ENCODE measurements around the gene CDKL4.
A peak's percentile ranks its signal among the peaks of the same experiment; 100 is the strongest.
"Not testable (repeated sequence)": the region's sequence is repeated elsewhere in the genome, so short reads cannot be mapped to it uniquely, and the experiment has no call there.

Gene CDKL4

DNA sequence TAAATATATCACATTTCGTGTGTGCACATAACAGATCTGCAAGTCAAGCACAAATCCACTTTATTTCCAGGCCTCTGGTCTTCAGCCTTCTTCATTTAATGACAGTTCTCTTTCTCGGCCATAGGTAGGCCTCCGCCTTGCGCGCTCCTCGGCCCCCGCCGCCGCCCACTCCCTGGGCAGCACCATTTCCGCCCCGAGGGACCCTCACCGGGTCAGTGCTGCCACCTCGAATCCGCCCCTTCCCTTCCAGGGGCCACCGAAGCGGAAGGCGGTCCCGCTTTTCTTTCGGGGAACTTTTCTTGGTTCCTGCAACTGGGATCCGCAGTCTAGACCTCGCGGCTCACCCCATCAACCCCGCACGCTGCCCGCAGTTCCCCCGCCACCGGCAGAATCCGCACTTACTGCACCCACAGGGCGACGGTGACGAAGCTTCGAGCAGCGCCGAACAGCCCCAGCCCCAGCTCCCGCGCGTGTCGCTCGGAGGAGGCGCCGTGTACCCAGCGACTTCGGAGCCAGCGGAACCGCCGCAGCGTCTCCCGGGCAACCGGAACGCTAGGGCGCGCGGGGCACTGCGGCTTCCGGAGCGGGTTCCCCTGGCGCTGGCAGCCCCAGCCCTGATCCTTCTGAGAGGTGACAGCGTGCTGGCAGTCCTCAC lies at the start of gene CDKL4:
CDKL4 (minus strand) TSS at position 502 of the 655 bp plus-strand sequence.
- DNase-seq (ENCODE audit: low read depth in 2 of 2), result peak in 1 of 2 donors; percentile 22

GRCh38 chr2:39290433-39290832 lies 46.7 kb upstream of the CDKL4 start:
- DNase-seq (ENCODE audit: low read depth in 2 of 2), result no peak

DNA sequence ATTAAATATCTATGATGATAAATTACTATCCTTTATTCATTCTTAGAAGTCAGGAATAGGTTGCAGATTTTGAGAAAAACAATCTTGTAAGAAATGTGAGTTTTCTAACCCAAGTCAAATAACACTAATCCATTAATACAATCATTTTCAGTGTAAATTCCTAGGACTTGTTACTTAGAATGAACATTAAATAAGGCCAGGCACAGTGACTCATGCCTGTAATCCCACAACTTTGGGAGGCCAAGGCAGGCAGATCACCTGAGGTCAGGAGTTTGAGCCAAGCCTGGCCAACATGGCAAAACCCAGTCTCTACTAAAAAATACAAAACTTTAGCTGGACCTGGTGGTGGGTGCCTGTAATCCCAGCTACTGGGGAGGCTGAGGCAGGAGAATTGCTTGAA lies 45.8 kb upstream of the CDKL4 start:
- DNase-seq (ENCODE audit: low read depth in 2 of 2), result no peak

DNA sequence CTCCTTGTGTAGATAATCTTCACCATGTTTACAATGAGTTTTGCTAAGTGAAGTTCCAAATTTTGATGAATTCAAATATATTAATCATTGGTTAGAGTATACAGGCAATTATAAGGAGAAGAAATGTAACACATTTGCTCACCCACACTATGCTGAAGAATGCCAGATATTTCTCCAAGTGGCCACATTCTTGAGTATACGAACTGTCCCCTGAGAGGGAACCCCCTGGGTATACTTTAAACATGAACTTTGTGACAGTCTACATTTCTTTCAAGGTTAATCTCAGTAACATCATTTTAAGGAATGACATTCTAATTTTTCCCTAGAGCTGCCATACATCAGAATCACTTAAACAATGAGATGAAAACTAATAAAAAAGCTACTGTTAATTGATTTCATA lies 39.8 kb upstream of the CDKL4 start:
- no peak for DNase-seq (ENCODE audit: low read depth in 2 of 2)

DNA sequence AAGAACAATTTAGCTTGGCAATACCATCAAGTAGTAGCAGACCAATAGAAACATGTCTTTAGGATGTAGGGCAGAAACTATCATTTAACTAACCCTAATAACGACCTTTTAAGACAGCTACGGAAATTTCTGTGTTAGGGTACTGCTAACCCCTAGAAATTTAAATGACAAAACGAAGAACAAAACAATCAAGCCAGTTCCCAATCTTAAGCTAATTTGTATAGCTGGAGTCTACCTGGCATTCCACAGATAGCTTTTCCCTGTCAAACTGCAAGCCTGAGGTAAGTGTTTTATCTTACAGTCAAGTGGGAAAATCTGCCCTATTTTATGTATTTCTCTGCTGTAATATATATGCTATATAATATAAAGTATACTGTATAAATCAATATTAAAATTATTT lies 37.6 kb upstream of the CDKL4 start:
- no peak for DNase-seq (ENCODE audit: low read depth in 2 of 2)

GRCh38 chr2:39275016-39275415 lies 31.2 kb upstream of the CDKL4 start:
- DNase-seq (ENCODE audit: low read depth in 2 of 2), result no peak

- no peak for DNase-seq (ENCODE audit: low read depth in 2 of 2)
Observed at GRCh38 chr2:39269941-39270340, 26.2 kb upstream of the CDKL4 start.

GRCh38 chr2:39266916-39267434 lies 23.2 kb upstream of the CDKL4 start:
- DNase-seq (ENCODE audit: low read depth in 2 of 2), result no peak

GRCh38 chr2:39266139-39266805 lies 22.5 kb upstream of the CDKL4 start:
- DNase-seq (ENCODE audit: low read depth in 2 of 2), result no peak

- no peak for DNase-seq (ENCODE audit: low read depth in 2 of 2)
Observed at GRCh38 chr2:39265315-39265714, 21.5 kb upstream of the CDKL4 start.

DNA sequence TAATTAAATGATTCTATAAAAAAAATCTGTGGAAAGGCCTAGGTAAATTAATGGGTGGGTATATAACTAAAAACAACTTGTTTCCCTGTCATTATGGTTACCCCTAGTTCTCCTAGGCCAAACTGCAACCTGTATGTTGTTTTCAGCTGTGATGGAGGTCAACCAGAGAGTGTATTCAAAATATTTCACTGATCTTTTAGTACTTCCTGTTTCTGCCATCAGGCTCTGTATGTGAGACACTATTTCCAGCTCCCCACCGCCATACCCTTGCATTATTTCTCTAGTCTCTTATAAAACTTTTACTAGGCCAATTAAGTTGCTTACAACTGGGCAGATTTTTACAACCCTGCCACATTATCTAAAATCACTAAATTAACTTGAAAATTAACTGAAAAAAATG lies 21.0 kb upstream of the CDKL4 start:
- no peak for DNase-seq (ENCODE audit: low read depth in 2 of 2)

GRCh38 chr2:39260087-39260486 lies 16.3 kb upstream of the CDKL4 start:
- no peak for DNase-seq (ENCODE audit: low read depth in 2 of 2)

GRCh38 chr2:39256040-39256439 lies 12.3 kb upstream of the CDKL4 start:
- no peak for DNase-seq (ENCODE audit: low read depth in 2 of 2)

DNA sequence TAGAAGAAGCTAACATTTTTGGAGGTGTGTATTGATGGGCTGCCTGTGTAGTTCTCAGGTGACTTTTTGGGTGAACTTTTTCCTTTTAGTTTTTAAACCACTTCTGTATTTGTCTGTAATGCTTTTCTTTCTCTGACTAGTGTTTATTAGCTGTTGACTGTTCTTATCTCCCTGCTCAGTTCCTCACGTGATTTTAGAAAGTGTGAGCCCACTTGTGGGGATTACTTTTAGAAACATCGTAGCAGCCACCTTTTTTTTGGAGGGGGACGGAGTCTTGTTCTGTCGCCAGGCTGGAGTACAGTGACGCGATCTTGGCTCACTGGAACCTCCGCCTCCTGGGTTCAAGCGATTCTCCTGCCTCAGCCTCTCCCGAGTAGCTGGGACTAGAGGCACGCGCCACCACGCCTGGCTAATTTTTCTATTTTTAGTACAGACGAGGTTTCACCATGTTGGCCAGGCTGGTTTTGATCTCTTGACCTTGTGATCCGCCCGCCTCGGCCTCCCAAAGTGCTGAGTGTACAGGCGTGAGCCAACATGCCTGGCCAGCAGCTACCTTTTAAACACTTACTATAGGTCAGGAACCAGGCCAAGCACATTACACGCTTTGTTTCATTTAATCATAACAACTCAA lies 9.2 kb upstream of the CDKL4 start:
- no peak for DNase-seq (ENCODE audit: low read depth in 2 of 2)

GRCh38 chr2:39247512-39248043 lies 3.8 kb upstream of the CDKL4 start:
- DNase-seq (ENCODE audit: low read depth in 2 of 2), result no peak

DNA sequence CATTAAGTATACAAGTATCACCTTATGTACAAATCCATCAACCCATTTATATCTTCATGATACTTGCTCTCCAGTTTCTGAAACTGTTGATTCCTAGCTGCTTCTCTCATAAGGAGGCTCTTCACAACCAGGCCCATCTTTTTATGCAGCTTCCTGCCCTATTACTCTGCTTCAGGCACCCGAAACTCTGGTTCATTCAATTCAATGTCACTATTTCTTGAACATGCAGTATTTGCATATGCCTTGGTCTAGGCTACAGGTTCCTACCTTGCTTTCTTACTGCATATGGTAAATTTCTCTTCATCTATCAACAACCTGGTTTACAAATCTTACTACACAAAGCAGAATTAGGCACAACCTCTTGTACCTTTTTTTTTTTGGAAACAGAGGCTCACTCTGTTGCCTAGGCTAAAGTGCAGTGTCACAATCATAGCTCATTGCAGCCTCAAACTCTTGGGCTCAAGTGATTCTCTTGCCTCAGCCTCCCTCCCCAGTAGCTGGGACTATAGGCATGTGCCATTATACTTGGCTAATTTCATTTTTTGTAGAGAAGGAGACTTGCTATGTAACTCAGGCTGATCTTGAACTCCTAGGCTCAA lies 2.7 kb upstream of the CDKL4 start:
- DNase-seq (ENCODE audit: low read depth in 2 of 2), result no peak

DNA sequence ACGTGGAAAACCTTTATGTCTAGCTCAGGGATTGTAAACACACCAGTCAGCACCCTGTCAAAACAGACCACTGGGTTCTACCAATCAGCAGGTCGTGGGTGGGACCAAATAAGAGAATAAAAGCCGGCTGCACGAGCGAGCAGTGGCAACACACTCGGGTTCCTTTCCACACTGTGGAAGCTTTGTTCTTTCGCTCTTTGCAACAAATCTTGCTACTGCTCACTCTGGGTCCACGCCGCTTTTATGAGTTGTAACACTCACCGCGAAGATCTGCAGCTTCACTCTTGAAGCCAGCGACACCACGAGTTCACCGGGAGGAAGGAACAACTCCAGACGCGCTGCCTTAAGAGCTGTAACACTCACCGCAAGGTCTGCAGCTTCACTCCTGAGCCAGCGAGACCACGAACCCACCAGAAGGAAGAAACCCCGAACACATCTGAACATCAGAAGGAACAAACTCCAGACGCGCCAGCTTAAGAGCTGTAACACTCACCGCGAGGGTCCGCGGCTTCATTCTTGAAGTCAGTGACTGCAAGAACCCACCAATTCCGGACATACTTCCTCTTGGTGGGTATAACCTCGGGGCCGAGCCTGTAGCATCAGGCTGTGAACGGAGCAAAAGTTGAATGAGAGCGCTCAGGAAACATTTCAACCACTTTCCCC lies 1.3 kb upstream of the CDKL4 start:
- peak in 1 of 2 donors; percentile 19 for DNase-seq (ENCODE audit: low read depth in 2 of 2)

DNA sequence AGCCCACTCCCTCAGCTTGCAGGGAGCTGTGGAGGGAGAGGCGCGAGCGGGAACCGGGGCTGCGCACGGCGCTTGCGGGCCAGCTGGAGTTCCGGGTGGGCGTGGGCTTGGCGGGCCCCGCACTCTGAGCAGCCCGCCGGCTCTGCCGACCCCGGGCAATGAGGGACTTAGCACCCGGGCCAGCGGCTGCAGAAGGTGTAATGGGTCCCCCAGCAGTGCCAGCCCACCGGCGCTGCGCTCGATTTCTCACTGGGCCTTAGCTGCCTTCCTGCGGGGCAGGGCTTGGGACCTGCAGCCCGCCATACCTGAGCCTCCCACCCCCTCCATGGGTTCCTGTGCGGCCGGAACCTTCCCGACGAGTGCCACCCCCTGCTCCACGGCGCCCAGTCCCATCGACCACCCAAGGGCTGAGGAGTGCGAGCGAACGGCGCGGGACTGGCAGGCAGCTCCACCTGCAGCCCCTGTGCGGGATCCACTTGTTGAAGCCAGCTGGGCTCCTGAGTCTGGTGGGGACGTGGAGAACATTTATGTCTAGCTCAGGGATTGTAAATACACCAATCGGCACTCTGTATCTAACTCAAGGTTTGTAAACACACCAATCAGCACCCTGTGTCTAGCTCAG lies 582 bp upstream of the CDKL4 start:
- not testable (repeated sequence) for DNase-seq (ENCODE audit: low read depth in 2 of 2)

DNA sequence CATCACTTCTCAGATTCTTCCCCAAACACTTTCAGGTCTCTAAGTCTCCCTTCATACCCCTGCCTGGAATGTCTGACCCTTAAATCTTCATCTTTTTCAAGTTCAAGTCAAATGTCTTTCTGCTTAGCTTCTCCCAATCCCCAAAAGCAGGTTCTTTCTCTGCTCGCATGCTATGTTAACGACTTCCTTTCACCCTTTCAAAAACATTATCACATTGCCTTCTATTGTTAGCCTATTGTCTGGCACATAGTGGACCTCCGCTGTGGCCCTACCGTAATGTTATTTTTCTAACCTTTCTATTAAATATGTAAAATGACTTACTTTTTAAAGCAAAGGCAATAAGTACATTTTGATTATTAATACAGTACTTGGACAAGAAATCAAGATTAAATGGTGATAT lies 2.2 kb downstream of the CDKL4 start:
- no peak for DNase-seq (ENCODE audit: low read depth in 2 of 2)

GRCh38 chr2:39240758-39241157 lies 3.0 kb downstream of the CDKL4 start:
- no peak for DNase-seq (ENCODE audit: low read depth in 2 of 2)

DNA sequence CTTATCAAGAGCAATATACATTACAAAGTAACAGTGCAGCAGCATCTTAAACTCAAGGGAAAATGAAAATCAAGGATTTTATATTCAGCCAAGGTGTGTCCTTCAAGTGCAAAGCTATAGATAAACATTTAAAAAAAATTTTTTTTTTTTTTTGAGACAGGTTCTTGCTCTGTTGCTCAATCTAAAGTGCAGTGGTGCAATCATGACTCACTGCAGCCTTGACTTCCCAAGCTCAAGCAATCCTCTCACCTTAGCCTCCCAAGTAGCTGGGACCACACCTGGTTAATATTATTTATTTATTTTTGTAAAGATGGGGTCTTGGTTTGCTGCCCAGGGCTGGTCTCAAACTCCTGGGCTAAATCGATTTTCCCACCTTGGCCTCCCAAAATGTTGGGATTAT lies 9.0 kb downstream of the CDKL4 start:
- DNase-seq (ENCODE audit: low read depth in 2 of 2), result no peak
